ENCODE data around the gene SNRNP70.

Gene SNRNP70

DNA sequence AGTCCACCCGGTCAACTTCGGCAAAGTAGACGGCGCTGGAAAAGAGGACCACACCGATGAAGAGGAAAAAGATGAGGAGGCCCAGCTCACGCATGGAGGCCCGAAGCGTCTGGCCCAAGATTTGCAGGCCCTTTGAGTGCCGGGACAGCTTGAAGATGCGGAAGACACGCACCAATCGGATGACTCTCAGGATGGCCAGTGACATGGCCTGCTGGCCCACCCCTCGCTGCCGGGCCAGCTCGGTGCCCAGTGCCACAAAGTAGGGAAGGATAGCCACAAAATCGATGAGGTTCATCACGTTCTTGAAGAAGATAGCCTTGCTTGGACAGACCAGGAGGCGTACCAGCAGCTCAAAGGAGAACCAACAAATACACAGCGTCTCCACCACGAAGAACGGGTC is 14.8 kb upstream of the SNRNP70 start:
- H3K36me3 ChIP-seq (replicated peaks; ENCODE audit: low read depth, low read length) = no peaks in the 10 kb centered on the region
- H2AFZ ChIP-seq (ENCODE audit: low read depth, low read length) = no peak overlapping the region
- H3K4me2 ChIP-seq (ENCODE audit: low read length) = no peak overlapping the region
- no peaks in the 10 kb centered on the region for H3K9me3 ChIP-seq (ENCODE audit: insufficient read depth, low read length)
- H4K20me1 ChIP-seq (ENCODE audit: insufficient read depth, low read length) = no peaks in the 10 kb centered on the region
- TF ChIP-seq EZH2phosphoT487 (IDR thresholded peaks at IDR 0.05; ENCODE audit: low read depth) = no peak
- TF ChIP-seq, protein P1, sequence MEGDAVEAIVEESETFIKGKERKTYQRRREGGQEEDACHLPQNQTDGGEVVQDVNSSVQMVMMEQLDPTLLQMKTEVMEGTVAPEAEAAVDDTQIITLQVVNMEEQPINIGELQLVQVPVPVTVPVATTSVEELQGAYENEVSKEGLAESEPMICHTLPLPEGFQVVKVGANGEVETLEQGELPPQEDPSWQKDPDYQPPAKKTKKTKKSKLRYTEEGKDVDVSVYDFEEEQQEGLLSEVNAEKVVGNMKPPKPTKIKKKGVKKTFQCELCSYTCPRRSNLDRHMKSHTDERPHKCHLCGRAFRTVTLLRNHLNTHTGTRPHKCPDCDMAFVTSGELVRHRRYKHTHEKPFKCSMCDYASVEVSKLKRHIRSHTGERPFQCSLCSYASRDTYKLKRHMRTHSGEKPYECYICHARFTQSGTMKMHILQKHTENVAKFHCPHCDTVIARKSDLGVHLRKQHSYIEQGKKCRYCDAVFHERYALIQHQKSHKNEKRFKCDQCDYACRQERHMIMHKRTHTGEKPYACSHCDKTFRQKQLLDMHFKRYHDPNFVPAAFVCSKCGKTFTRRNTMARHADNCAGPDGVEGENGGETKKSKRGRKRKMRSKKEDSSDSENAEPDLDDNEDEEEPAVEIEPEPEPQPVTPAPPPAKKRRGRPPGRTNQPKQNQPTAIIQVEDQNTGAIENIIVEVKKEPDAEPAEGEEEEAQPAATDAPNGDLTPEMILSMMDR (IDR thresholded peaks at IDR 0.05; ENCODE audit: low read depth, low read length) = no peak
- H3K27ac ChIP-seq (ENCODE audit: low read length) = no peak overlapping the region
- H3K27me3 ChIP-seq (ENCODE audit: low read depth, low read length) = peaks cover 17% of the 10 kb centered on the region
- H3K4me3 ChIP-seq (ENCODE audit: low read length) = no peak overlapping the region
- no peaks in the 10 kb centered on the region for H3K4me1 ChIP-seq (ENCODE audit: low read length)
- H3K79me2 ChIP-seq (ENCODE audit: low read length) = no peaks in the 10 kb centered on the region
- no peak overlapping the region for H3K9ac ChIP-seq (ENCODE audit: low read length)

DNA sequence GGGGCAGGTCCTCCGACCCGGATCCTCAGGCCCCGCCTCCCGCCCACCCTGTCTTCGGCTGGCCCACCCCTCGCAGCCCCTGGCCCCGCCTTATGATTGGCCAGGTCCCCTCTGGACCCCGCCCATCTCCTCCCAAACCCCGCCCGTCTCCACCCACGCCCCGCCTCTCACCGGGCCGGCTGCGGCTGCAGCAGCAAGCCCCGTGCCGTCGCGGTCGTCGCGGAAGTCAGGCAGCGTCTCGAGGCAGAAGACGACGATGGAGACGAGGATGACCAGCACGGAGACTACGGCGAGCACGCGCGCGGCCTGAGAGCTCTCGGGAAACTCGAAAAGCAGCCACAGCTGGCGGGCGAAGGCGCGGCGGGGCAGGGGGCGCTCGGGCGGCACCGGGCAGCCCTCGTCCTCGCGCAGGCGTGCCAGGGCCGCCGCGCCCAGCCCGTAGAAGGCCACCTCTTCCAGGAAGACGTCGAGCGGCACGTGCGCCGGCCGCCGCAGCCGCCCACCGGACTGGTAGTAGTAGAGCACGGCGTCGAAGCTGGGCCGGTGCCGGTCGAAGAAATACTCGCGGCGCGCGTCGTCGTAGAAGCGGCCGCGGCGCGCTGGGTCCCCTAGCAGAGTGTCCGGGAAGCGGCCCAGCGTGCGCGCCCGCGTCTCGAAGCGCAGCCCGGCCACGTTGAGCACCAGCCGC is 13.2 kb upstream of the SNRNP70 start:
- H3K4me3 ChIP-seq (ENCODE audit: low read length) = no peak overlapping the region
- H3K4me1 ChIP-seq (ENCODE audit: low read length) = no peaks in the 10 kb centered on the region

DNA sequence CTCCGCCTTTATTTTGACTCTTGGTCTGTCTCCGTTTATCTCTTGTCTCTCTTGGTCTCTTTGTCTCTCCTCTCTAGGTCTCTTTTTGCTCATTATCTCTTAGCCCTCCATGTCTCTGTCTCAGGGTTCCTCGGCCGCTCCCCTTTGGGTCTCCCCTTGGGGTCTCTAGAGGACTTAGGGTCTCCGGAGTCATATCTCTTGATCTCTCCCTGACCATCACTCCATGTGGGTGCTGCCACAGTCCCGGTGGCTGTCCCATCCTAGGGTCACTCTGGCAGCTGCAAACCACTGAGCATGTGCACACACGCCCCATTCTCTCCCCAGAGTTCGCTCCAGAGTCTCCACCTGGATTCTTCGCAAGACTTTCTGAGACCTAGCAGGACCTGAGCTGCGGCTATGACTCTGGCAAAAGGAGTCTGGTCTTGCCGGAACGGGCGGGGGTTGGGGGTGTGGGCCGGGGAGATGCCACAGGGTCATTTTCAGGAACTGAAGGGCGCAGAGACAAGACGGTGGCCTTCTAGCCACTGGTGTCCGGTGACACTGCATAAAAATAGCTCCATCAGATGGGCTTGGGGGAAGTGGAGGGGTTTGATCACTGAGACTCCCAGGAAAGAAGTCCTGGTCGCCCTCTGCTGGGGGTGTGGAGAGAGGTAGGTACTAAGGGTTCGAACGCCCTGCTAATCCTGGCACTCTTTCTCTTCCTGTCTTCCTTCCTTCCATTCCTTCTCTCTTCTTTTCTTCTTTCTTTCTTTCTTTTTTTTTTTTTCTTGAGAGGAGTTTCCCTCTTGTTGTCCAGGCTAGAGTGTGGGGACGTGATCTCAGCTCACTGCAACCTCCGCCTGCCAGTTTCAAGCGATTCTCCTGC is 11.5 kb upstream of the SNRNP70 start:
- Histone ChIP-seq H3K4me2 (ENCODE audit: low read length) (no peak overlapping the region), H2AFZ (ENCODE audit: low read depth, low read length) (no peak overlapping the region), H3K4me1 (ENCODE audit: low read length) (no peaks in the 10 kb centered on the region)

More for the DNA sequence above, 13.2 kb upstream of the SNRNP70 start:
- Histone ChIP-seq H3K9me3 (ENCODE audit: insufficient read depth, low read length) (no peaks in the 10 kb centered on the region), H4K20me1 (ENCODE audit: insufficient read depth, low read length) (no peaks in the 10 kb centered on the region), H3K4me2 (ENCODE audit: low read length) (no peak overlapping the region), H3K79me2 (ENCODE audit: low read length) (no peaks in the 10 kb centered on the region), H3K9ac (ENCODE audit: low read length) (no peak overlapping the region), H3K27me3 (ENCODE audit: low read depth, low read length) (peaks cover 2% of the 10 kb centered on the region; the same call in 1 of the 2 replicates), H3K36me3 (replicated peaks; ENCODE audit: low read depth, low read length) (no peaks in the 10 kb centered on the region), H3K27ac (ENCODE audit: low read length) (no peak overlapping the region), H2AFZ (ENCODE audit: low read depth, low read length) (no peak overlapping the region)
- no peak for TF ChIP-seq EZH2phosphoT487 (IDR thresholded peaks at IDR 0.05; ENCODE audit: low read depth)
- TF ChIP-seq, protein P1 (IDR thresholded peaks at IDR 0.05; ENCODE audit: low read depth, low read length) = no peak

More for the DNA sequence above, 11.5 kb upstream of the SNRNP70 start:
- no peaks in the 10 kb centered on the region for H3K27me3 ChIP-seq (ENCODE audit: low read depth, low read length)
- no peak overlapping the region for H3K4me3 ChIP-seq (ENCODE audit: low read length)
- TF ChIP-seq, protein P1 (IDR thresholded peaks at IDR 0.05; ENCODE audit: low read depth, low read length) = peak; percentile 26; the same call in 1 of the 2 replicates
- TF ChIP-seq EZH2phosphoT487 (IDR thresholded peaks at IDR 0.05; ENCODE audit: low read depth) = no peak
- H3K9me3 ChIP-seq (ENCODE audit: insufficient read depth, low read length) = no peaks in the 10 kb centered on the region
- no peak overlapping the region for H3K27ac ChIP-seq (ENCODE audit: low read length)
- H3K36me3 ChIP-seq (replicated peaks; ENCODE audit: low read depth, low read length) = no peaks in the 10 kb centered on the region
- no peaks in the 10 kb centered on the region for H4K20me1 ChIP-seq (ENCODE audit: insufficient read depth, low read length)
- H3K9ac ChIP-seq (ENCODE audit: low read length) = no peak overlapping the region
- H3K79me2 ChIP-seq (ENCODE audit: low read length) = no peaks in the 10 kb centered on the region
